Measurements from ENCODE around the gene RAB8B. TPM values are rescaled to one million over a fixed set of nuclear protein-coding genes. Genes with fewer than 3 reads are reported as not detected.
A peak's percentile ranks its signal among the peaks of the same experiment; 100 is the strongest.

RAB8B gene
- total RNA-seq, 1 experiment from 2014 or later: 33.8 TPM

- Histone ChIP-seq H3K4me1 (ENCODE audit: insufficient read depth, low read length) (no peaks in the 10 kb centered on the region), H3K79me2 (ENCODE audit: insufficient read depth, low read length) (peaks cover 11% of the 10 kb centered on the region; the same call in 1 of the 2 replicates), H3K27me3 (ENCODE audit: insufficient read depth, low read length) (no peaks in the 10 kb centered on the region), H3K56ac (ENCODE audit: insufficient read length, low read depth, low read length) (no peak overlapping the region), H4K5ac (ENCODE audit: insufficient read length, low read depth, low read length) (no peak overlapping the region), H3K14ac (ENCODE audit: insufficient read depth, low read length) (no peak overlapping the region), H3K23ac (ENCODE audit: insufficient read length, low read depth, low read length) (no peak overlapping the region), H4K8ac (replicated peaks; ENCODE audit: insufficient read length, low read depth, low read length) (no peak overlapping the region), H4K91ac (ENCODE audit: insufficient read length, low read depth, low read length) (no peak overlapping the region), H3K18ac (ENCODE audit: insufficient read length, low read depth, low read length) (no peak overlapping the region), H3K9me3 (ENCODE audit: control insufficient read depth, low read depth, low read length) (no peaks in the 10 kb centered on the region), H2BK15ac (ENCODE audit: low read depth, low read length) (no peak overlapping the region; the same call in 1 of the 2 replicates), H2AFZ (ENCODE audit: low read length) (no peak overlapping the region), H3K27ac (ENCODE audit: insufficient read length, low read depth, low read length) (no peak overlapping the region), H2BK12ac (ENCODE audit: insufficient read length, low read depth, low read length) (no peak overlapping the region), H3K4ac (ENCODE audit: low read depth, low read length) (no peak overlapping the region), H3K23me2 (ENCODE audit: insufficient read length, low read depth, low read length, poor library complexity, severe bottlenecking) (peaks cover 7% of the 10 kb centered on the region), H2BK120ac (ENCODE audit: low read depth, low read length, poor library complexity, severe bottlenecking) (no peak overlapping the region), H2BK20ac (ENCODE audit: low read depth, low read length, poor library complexity, severe bottlenecking) (no peak overlapping the region), H3K79me1 (ENCODE audit: insufficient read depth, low read depth, low read length, poor library complexity, severe bottlenecking) (no peaks in the 10 kb centered on the region), H3K9ac (ENCODE audit: extremely low read depth, insufficient read length, low read length) (peak overlapping the region; percentile 45), H3T11ph (ENCODE audit: low read length) (no peak overlapping the region), H2AK5ac (ENCODE audit: insufficient read length, low read length) (no peak overlapping the region), H4K20me1 (ENCODE audit: control insufficient read depth, insufficient read depth, insufficient read length) (no peaks in the 10 kb centered on the region), H2BK5ac (ENCODE audit: insufficient read length, low read length) (no peak overlapping the region), H3K4me2 (ENCODE audit: insufficient read depth, insufficient read length, low read length) (peak overlapping the region; percentile 98)
- Mint-ChIP-seq H3K4me1 (peaks cover 41 to 42% of the 10 kb centered on the region in 2 experiments), H3K36me3 (ENCODE audit: insufficient read depth in 1 of 3, low read depth in 3 of 3) (no peaks in the 10 kb centered on the region), H3K4me3 (peak overlapping the region; percentile 81 to 89), H3K27me3 (ENCODE audit: low read depth) (no peaks in the 10 kb centered on the region), H3K9me3 (no peaks in the 10 kb centered on the region), H3K27ac (peak overlapping the region in 2 of 3 experiments; percentile 1 to 4; a peak in 2 of 7 replicates)
- WGBS (ENCODE audit: extremely low coverage, insufficient read length, low lambda C conversion rate): no CpG with 5 or more reads among the region's 10 CpGs
- no peak for DNase-seq
- no peak for TF ChIP-seq CTCF (conservative IDR thresholded peaks at IDR 0.05)
These were observed 749 bp downstream of the RAB8B start for GRCh38 chr15:63189941-63190768.

All from H9 (cell line).